Neural progenitor cell (in vitro differentiated cells): ENCODE data around the gene TMC7. TPM values are rescaled to one million over a fixed set of nuclear protein-coding genes. Genes with fewer than 3 reads are reported as not detected.

Source experiments
- DNase-seq: peaks from one replicate; pipeline ENCODE4 v3.0.0-alpha.2; 2016; ENCODE audit warnings: low spot score
- H2AFZ ChIP-seq: fragments of 200-600 bp; sonication (generic); replicated peaks from 2 replicates; pipeline ENCODE4 v1.6.1; 2016; ENCODE audit warnings: antibody characterized with exemption
- H3F3A ChIP-seq: fragments of 200-600 bp; sonication (generic); 2 replicates; pipeline ENCODE4 v1.6.1; 2016; ENCODE audit warnings: antibody characterized with exemption, low read depth
- H3K27ac ChIP-seq: fragments of 200-600 bp; sonication (generic); 2 replicates; pipeline ENCODE4 v1.5.1; 2016; ENCODE audit warnings: mild to moderate bottlenecking
- H3K27me3 ChIP-seq: fragments of 200-600 bp; sonication (generic); 2 replicates; pipeline ENCODE4 v1.6.1; 2016; ENCODE audit warnings: mild to moderate bottlenecking, moderate library complexity
- H3K36me3 ChIP-seq: fragments of 200-600 bp; sonication (generic); 2 replicates; pipeline ENCODE4 v1.5.1; 2016
- H3K4me1 ChIP-seq: fragments of 200-600 bp; sonication (generic); 2 replicates; pipeline ENCODE4 v1.6.1; 2016; ENCODE audit warnings: mixed run types
- H3K4me2 ChIP-seq: fragments of 200-600 bp; sonication (generic); 2 replicates; pipeline ENCODE4 v1.6.1; 2016
- H3K4me3 ChIP-seq: fragments of 200-600 bp; sonication (generic); 2 replicates; pipeline ENCODE4 v1.5.1; 2016
- H3K79me2 ChIP-seq: fragments of 200-600 bp; sonication (generic); 2 replicates; pipeline ENCODE4 v1.6.1; 2016; ENCODE audit warnings: low read depth
- H3K9ac ChIP-seq: fragments of 200-600 bp; sonication (generic); 2 replicates; pipeline ENCODE4 v1.6.1; 2016
- H3K9me3 ChIP-seq: fragments of 200-600 bp; sonication (generic); 2 replicates; pipeline ENCODE4 v1.5.1; 2016; ENCODE audit warnings: low read depth
- H4K20me1 ChIP-seq: fragments of 200-600 bp; sonication (generic); 2 replicates; pipeline ENCODE4 v1.6.1; 2016; ENCODE audit warnings: low read depth
- H3K27ac Mint-ChIP-seq: 3 replicates; pipeline ENCODE4 v1.8.0; 2021; ENCODE audit warnings: mixed read lengths
- H3K27me3 Mint-ChIP-seq: 2 replicates; pipeline ENCODE4 v1.8.0; 2022; ENCODE audit warnings: low read depth, mild to moderate bottlenecking, inconsistent platforms, moderate library complexity, mixed read lengths; ENCODE audit not compliant: insufficient read depth
- H3K36me3 Mint-ChIP-seq: 3 replicates; pipeline ENCODE4 v1.8.0; 2021; ENCODE audit warnings: mixed read lengths
- H3K4me1 Mint-ChIP-seq: 3 replicates; pipeline ENCODE4 v1.8.0; 2021; ENCODE audit warnings: mixed read lengths
- H3K4me3 Mint-ChIP-seq: 3 replicates; pipeline ENCODE4 v1.8.0; 2021; ENCODE audit warnings: mild to moderate bottlenecking, moderate library complexity, mixed read lengths
- H3K9me3 Mint-ChIP-seq: 3 replicates; pipeline ENCODE4 v1.8.0; 2020; ENCODE audit warnings: mixed read lengths
- CTCF ChIP-seq: fragments of 200-600 bp; sonication (generic); IDR thresholded peaks from 2 replicates; pipeline ENCODE4 v1.5.1; 2017; ENCODE audit warnings: antibody characterized with exemption, mild to moderate bottlenecking
- EZH2 ChIP-seq: fragments of 200-600 bp; sonication (generic); IDR thresholded peaks from 2 replicates; pipeline ENCODE4 v1.6.1; 2017; ENCODE audit warnings: antibody characterized with exemption, mild to moderate bottlenecking, moderate library complexity
- EZH2phosphoT487 ChIP-seq: fragments of 200-600 bp; sonication (generic); IDR thresholded peaks from 2 replicates; pipeline ENCODE4 v1.6.1; 2017; ENCODE audit warnings: antibody characterized with exemption
- total RNA-seq: library from RNA; depleted of rRNA; stranded (reverse); fragments of >200 nt; gene quantifications from 2 replicates; pipeline ENCODE4 v1.2.3, GENCODE V29; 2015; ENCODE audit warnings: low replicate concordance

The TMC7 gene
- total RNA-seq, 1 donor from 2014 or later = 8.2 TPM

GRCh38 chr16:19006446-19007315 is 22.9 kb downstream of the TMC7 start:
- Histone ChIP-seq H3K4me1 (peaks cover 24% of the 10 kb centered on the region), H4K20me1 (no peaks in the 10 kb centered on the region), H3K79me2 (no peaks in the 10 kb centered on the region), H3F3A (peaks cover 41% of the 10 kb centered on the region), H3K4me3 (no peak overlapping the region), H3K9ac (no peak overlapping the region), H3K36me3 (no peaks in the 10 kb centered on the region), H3K27ac (no peak overlapping the region), H3K9me3 (no peaks in the 10 kb centered on the region), H3K4me2 (no peak overlapping the region), H2AFZ (no peak overlapping the region), H3K27me3 (no peaks in the 10 kb centered on the region)
- Mint-ChIP-seq H3K4me3 (no peak overlapping the region), H3K9me3 (peaks cover 9% of the 10 kb centered on the region), H3K27ac (no peak overlapping the region), H3K4me1 (peaks cover 24% of the 10 kb centered on the region), H3K27me3 (no peaks in the 10 kb centered on the region), H3K36me3 (peaks cover 17% of the 10 kb centered on the region)
- DNase-seq = no peak
- no peak for TF ChIP-seq EZH2phosphoT487
- TF ChIP-seq EZH2 = no peak
- TF ChIP-seq CTCF = no peak

GRCh38 chr16:19008245-19009169 is 24.8 kb downstream of the TMC7 start:
- H3K9me3 Mint-ChIP-seq = peaks cover 9% of the 10 kb centered on the region
- no peaks in the 10 kb centered on the region for H3K27me3 Mint-ChIP-seq
- DNase-seq = peak; percentile 25
- Histone ChIP-seq H3K27ac (peak overlapping the region; percentile 46), H3K4me2 (no peak overlapping the region), H3F3A (peaks cover 34% of the 10 kb centered on the region), H4K20me1 (no peaks in the 10 kb centered on the region), H3K9ac (no peak overlapping the region), H3K36me3 (no peaks in the 10 kb centered on the region), H3K27me3 (no peaks in the 10 kb centered on the region), H3K9me3 (no peaks in the 10 kb centered on the region), H2AFZ (no peak overlapping the region), H3K79me2 (no peaks in the 10 kb centered on the region), H3K4me1 (peaks cover 24% of the 10 kb centered on the region), H3K4me3 (no peak overlapping the region)
- peaks cover 20% of the 10 kb centered on the region for H3K4me1 Mint-ChIP-seq
- peaks cover 18% of the 10 kb centered on the region for H3K36me3 Mint-ChIP-seq
- no peak overlapping the region for H3K27ac Mint-ChIP-seq
- no peak overlapping the region for H3K4me3 Mint-ChIP-seq
- TF ChIP-seq EZH2phosphoT487 (no peak), CTCF (no peak), EZH2 (no peak)

- H3K4me3 Mint-ChIP-seq = no peak overlapping the region
- no peak overlapping the region for H3K9ac ChIP-seq
- no peak overlapping the region for H3K4me3 ChIP-seq
- peaks cover 13% of the 10 kb centered on the region for H3F3A ChIP-seq
- no peak overlapping the region for H3K4me2 ChIP-seq
- no peaks in the 10 kb centered on the region for H3K36me3 ChIP-seq
- no peak for DNase-seq
- H3K27me3 Mint-ChIP-seq = no peaks in the 10 kb centered on the region
- H3K27ac Mint-ChIP-seq = no peak overlapping the region
- H3K9me3 ChIP-seq = no peaks in the 10 kb centered on the region
- no peak overlapping the region for H3K27ac ChIP-seq
- H2AFZ ChIP-seq = no peak overlapping the region
- no peaks in the 10 kb centered on the region for H3K79me2 ChIP-seq
- H3K4me1 ChIP-seq = peaks cover 9% of the 10 kb centered on the region
- peaks cover 4% of the 10 kb centered on the region for H3K4me1 Mint-ChIP-seq
- H3K36me3 Mint-ChIP-seq = peaks cover 20% of the 10 kb centered on the region
- peaks cover 9% of the 10 kb centered on the region for H3K9me3 Mint-ChIP-seq
- TF ChIP-seq EZH2phosphoT487 (no peak), EZH2 (no peak), CTCF (no peak)
- H3K27me3 ChIP-seq = no peaks in the 10 kb centered on the region
- H4K20me1 ChIP-seq = no peaks in the 10 kb centered on the region
Observed at GRCh38 chr16:19011169-19011731, 27.5 kb downstream of the TMC7 start.
